Prostate gland (tissue), 2 donors: ENCODE measurements around the gene ART1.

Experiments
- POLR2AphosphoS5 ChIP-seq: sonication (generic); formaldehyde crosslinking; IDR thresholded peaks from one replicate; pipeline ENCODE4 v1.6.1; 2017; ENCODE audit warnings: antibody characterized with exemption
- TF ChIP-seq, protein P1 (sequence below), 4 experiments: fragments of 200-600 bp in 2 of 4; fragments of 450-650 bp in 2 of 4; sonication (generic) in 2 of 4; IDR thresholded peaks; 1 replicate in 3 of 4; 2 replicates in 1 of 4; pipeline ENCODE4 v1.5.1; 2016 to 2019; ENCODE audit warnings: antibody characterized with exemption in 4 of 4, mild to moderate bottlenecking in 2 of 4, moderate library complexity in 2 of 4

DNA sequence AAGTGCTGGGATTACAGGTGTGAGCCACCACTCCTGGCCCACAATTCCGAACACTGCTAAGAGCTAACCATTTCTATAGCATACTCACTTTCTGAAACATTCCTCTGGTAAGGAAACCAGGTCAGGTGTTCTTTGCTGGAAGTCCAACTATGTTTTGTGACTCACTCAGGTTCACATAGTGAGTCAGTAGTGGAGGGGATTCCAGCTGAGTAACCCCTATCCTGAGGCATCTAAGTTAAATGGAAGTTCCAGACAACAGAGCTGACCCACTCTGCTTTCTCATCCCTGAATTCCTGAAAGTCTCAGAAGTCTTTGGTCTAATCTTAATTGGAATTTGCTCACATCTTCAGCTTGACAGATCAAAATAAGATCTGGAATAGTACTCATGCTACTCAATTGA lies 29.3 kb downstream of the ART1 start:
- TF ChIP-seq, protein P1, sequence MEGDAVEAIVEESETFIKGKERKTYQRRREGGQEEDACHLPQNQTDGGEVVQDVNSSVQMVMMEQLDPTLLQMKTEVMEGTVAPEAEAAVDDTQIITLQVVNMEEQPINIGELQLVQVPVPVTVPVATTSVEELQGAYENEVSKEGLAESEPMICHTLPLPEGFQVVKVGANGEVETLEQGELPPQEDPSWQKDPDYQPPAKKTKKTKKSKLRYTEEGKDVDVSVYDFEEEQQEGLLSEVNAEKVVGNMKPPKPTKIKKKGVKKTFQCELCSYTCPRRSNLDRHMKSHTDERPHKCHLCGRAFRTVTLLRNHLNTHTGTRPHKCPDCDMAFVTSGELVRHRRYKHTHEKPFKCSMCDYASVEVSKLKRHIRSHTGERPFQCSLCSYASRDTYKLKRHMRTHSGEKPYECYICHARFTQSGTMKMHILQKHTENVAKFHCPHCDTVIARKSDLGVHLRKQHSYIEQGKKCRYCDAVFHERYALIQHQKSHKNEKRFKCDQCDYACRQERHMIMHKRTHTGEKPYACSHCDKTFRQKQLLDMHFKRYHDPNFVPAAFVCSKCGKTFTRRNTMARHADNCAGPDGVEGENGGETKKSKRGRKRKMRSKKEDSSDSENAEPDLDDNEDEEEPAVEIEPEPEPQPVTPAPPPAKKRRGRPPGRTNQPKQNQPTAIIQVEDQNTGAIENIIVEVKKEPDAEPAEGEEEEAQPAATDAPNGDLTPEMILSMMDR (IDR thresholded peaks at IDR 0.05), result no peak
- TF ChIP-seq POLR2AphosphoS5, result no peak
